ENCODE data around the gene ZNF667.

DNA sequence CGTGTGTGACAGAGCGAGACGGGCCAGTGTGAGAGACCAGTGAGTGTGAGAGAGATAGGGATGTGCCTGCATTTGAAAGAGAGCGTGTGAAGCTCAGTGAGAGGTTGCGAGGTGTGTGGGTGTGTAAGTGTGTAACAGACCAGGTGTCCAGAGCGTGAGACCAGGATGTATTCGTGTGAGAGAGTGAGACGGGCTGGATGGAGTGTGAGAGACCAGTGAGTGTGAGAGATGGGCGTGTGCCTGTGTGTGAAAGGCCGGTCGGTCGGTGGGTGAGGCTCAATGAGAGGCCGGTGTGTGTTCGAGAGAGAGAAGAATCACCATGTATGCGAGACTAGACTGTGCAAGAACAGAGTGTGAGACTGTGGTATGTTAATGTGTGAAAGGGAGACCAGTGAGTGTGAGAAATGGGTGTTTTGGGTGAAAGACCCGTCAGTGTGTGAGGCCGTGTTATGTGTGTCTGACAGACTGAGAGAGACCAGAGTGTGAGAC, 31.2 kb upstream of the ZNF667 start:
- TF ChIP-seq, protein P1, sequence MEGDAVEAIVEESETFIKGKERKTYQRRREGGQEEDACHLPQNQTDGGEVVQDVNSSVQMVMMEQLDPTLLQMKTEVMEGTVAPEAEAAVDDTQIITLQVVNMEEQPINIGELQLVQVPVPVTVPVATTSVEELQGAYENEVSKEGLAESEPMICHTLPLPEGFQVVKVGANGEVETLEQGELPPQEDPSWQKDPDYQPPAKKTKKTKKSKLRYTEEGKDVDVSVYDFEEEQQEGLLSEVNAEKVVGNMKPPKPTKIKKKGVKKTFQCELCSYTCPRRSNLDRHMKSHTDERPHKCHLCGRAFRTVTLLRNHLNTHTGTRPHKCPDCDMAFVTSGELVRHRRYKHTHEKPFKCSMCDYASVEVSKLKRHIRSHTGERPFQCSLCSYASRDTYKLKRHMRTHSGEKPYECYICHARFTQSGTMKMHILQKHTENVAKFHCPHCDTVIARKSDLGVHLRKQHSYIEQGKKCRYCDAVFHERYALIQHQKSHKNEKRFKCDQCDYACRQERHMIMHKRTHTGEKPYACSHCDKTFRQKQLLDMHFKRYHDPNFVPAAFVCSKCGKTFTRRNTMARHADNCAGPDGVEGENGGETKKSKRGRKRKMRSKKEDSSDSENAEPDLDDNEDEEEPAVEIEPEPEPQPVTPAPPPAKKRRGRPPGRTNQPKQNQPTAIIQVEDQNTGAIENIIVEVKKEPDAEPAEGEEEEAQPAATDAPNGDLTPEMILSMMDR (IDR thresholded peaks at IDR 0.05): no peak
- no peak for TF ChIP-seq POLR2A (IDR thresholded peaks at IDR 0.05)
- no peak for TF ChIP-seq EP300 (IDR thresholded peaks at IDR 0.05)
